Stimulated activated CD4-positive, alpha-beta T cell treated with anti-CD3 and anti-CD28 coated beads, Interleukin-4, amount 100 ng/mL, for 4 hours (primary cell): Measurements from ENCODE around the gene AK8.
"Not testable (repeated sequence)": the region's sequence is repeated elsewhere in the genome, so short reads cannot be mapped to it uniquely, and the experiment has no call there.

Experiments used
- DNase-seq, 2 experiments: peaks; one replicate each; pipeline ENCODE4 v3.0.0-alpha.2; 2020

AK8 gene

GRCh38 chr9:132740526-132741309 lies 137.4 kb downstream of the AK8 start:
- DNase-seq, result no peak

- DNase-seq, result no peak
Observed at GRCh38 chr9:132739710-132740310, 138.3 kb downstream of the AK8 start.

- no peak for DNase-seq
Observed at GRCh38 chr9:132733260-132733815, 144.7 kb downstream of the AK8 start.

GRCh38 chr9:132732326-132733259 lies 145.5 kb downstream of the AK8 start:
- no peak for DNase-seq

- DNase-seq, result no peak
Observed at GRCh38 chr9:132731230-132731629, 146.9 kb downstream of the AK8 start.

GRCh38 chr9:132730054-132731033 lies 147.7 kb downstream of the AK8 start:
- no peak for DNase-seq

GRCh38 chr9:132729235-132729890 lies 148.7 kb downstream of the AK8 start:
- no peak for DNase-seq

- DNase-seq, result no peak
Observed at GRCh38 chr9:132728497-132728896, 149.6 kb downstream of the AK8 start.

GRCh38 chr9:132728071-132728470 lies 150.0 kb downstream of the AK8 start:
- DNase-seq, result no peak

GRCh38 chr9:132726576-132727130 lies 151.4 kb downstream of the AK8 start:
- no peak for DNase-seq

GRCh38 chr9:132725306-132725705 lies 152.8 kb downstream of the AK8 start:
- no peak for DNase-seq

- no peak for DNase-seq
Observed at GRCh38 chr9:132723809-132724208, 154.3 kb downstream of the AK8 start.

- DNase-seq, result no peak
Observed at GRCh38 chr9:132722564-132723065, 155.5 kb downstream of the AK8 start.

GRCh38 chr9:132721661-132722060 lies 156.4 kb downstream of the AK8 start:
- DNase-seq, result no peak

- DNase-seq, result not testable (repeated sequence)
Observed at GRCh38 chr9:132718381-132718928, 159.6 kb downstream of the AK8 start.

- no peak for DNase-seq
Observed at GRCh38 chr9:132717326-132717945, 160.6 kb downstream of the AK8 start.

- DNase-seq, result no peak
Observed at GRCh38 chr9:132716007-132716406, 162.1 kb downstream of the AK8 start.

- no peak for DNase-seq
Observed at GRCh38 chr9:132712753-132713152, 165.3 kb downstream of the AK8 start.

GRCh38 chr9:132711846-132712245 lies 166.2 kb downstream of the AK8 start:
- no peak for DNase-seq

- not testable (repeated sequence) for DNase-seq
Observed at GRCh38 chr9:132711152-132711551, 166.9 kb downstream of the AK8 start.
